Neutrophil (primary cell): ENCODE results near the gene ATP1A3.
"Not testable (repeated sequence)": the region's sequence is repeated elsewhere in the genome, so short reads cannot be mapped to it uniquely, and the experiment has no call there.

ENCODE experiments used
- H3K27ac ChIP-seq: fragments of 200-600 bp; sonication (generic); 2 replicates; pipeline ENCODE4 v1.5.1; 2016; ENCODE audit warnings: mild to moderate bottlenecking, moderate library complexity
- H3K27me3 ChIP-seq: fragments of 200-600 bp; sonication (generic); 2 replicates; pipeline ENCODE4 v1.6.0; 2016; ENCODE audit warnings: mild to moderate bottlenecking
- H3K36me3 ChIP-seq: fragments of 200-600 bp; sonication (generic); 2 replicates; pipeline ENCODE4 v1.5.1; 2017
- H3K4me1 ChIP-seq, 2 experiments: fragments of 200-600 bp in 1 of 2; sonication (generic) in 1 of 2; 1 replicate in 1 of 2; 2 replicates in 1 of 2; pipeline versions ENCODE4 v1.5.1 to v1.6.1; 2013 to 2016; ENCODE audit warnings: low read depth in 1 of 2, low read length in 1 of 2, mild to moderate bottlenecking in 1 of 2, moderate library complexity in 1 of 2; ENCODE audit not compliant: control insufficient read depth in 1 of 2, insufficient read depth in 1 of 2
- H3K4me3 ChIP-seq, 2 experiments: fragments of 200-600 bp in 1 of 2; sonication (generic) in 1 of 2; 1 replicate in 1 of 2; 2 replicates in 1 of 2; pipeline ENCODE4 v1.5.1; 2013 to 2016; ENCODE audit warnings: low read depth in 1 of 2, low read length in 1 of 2, mild to moderate bottlenecking in 1 of 2, moderate library complexity in 1 of 2
- H3K9me3 ChIP-seq: fragments of 200-600 bp; sonication (generic); 2 replicates; pipeline ENCODE4 v1.5.1; 2016
- CTCF ChIP-seq: fragments of 200-600 bp; sonication (generic); IDR thresholded peaks from 2 replicates; pipeline ENCODE4 v1.5.1; 2016; ENCODE audit warnings: antibody characterized with exemption

Gene ATP1A3

GRCh38 chr19:42018503-42019193, 24.6 kb upstream of the ATP1A3 start:
- H3K4me3 ChIP-seq: no peak overlapping the region
- no peak overlapping the region for H3K27ac ChIP-seq
- no peak for TF ChIP-seq CTCF
- no peaks in the 10 kb centered on the region for H3K4me1 ChIP-seq
- H3K27me3 ChIP-seq: no peaks in the 10 kb centered on the region
- H3K9me3 ChIP-seq: no peaks in the 10 kb centered on the region
- no peaks in the 10 kb centered on the region for H3K36me3 ChIP-seq

- TF ChIP-seq CTCF: no peak
- H3K4me1 ChIP-seq: no peaks in the 10 kb centered on the region
- no peaks in the 10 kb centered on the region for H3K9me3 ChIP-seq
- H3K36me3 ChIP-seq: no peaks in the 10 kb centered on the region
- H3K27ac ChIP-seq: no peak overlapping the region
- H3K27me3 ChIP-seq: no peaks in the 10 kb centered on the region
- no peak overlapping the region for H3K4me3 ChIP-seq
Measured at GRCh38 chr19:42017040-42017439, 23.0 kb upstream of the ATP1A3 start.

GRCh38 chr19:42012747-42013146, 18.7 kb upstream of the ATP1A3 start:
- not testable (repeated sequence) for H3K4me3 ChIP-seq, H3K9me3 ChIP-seq, H3K4me1 ChIP-seq, H3K27me3 ChIP-seq, H3K36me3 ChIP-seq, H3K27ac ChIP-seq

- no peaks in the 10 kb centered on the region for H3K27me3 ChIP-seq
- H3K4me1 ChIP-seq: no peaks in the 10 kb centered on the region
- no peak overlapping the region for H3K27ac ChIP-seq
- H3K9me3 ChIP-seq: no peaks in the 10 kb centered on the region
- no peak overlapping the region for H3K4me3 ChIP-seq
- TF ChIP-seq CTCF: no peak
- H3K36me3 ChIP-seq: no peaks in the 10 kb centered on the region
Measured at GRCh38 chr19:42010245-42011126, 16.5 kb upstream of the ATP1A3 start.

GRCh38 chr19:42006569-42006968, 12.5 kb upstream of the ATP1A3 start:
- no peaks in the 10 kb centered on the region for H3K9me3 ChIP-seq
- no peak overlapping the region for H3K4me3 ChIP-seq
- H3K27me3 ChIP-seq: peaks cover 4% of the 10 kb centered on the region
- TF ChIP-seq CTCF: no peak
- H3K27ac ChIP-seq: no peak overlapping the region
- H3K36me3 ChIP-seq: no peaks in the 10 kb centered on the region
- H3K4me1 ChIP-seq: no peaks in the 10 kb centered on the region

DNA sequence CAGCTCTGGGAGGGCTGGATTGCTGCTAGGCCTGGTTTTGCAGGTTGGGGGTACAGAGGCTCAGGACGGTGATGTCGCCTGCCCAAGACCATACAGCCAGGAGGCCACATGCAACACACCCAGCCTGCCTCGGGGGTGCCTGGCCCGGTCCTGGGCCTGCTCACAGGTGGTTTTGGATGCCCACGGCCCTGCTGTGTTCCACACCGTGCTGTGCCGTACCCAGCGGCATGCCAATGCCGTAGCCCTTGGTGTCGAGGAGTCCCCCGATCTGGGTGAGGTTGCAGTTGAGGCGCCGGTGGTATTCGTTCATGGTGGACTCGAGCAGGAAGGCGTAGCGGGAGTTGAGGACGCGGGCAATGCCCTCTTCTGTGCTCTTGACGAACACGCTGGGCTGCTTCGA, 11.5 kb upstream of the ATP1A3 start:
- no peak for TF ChIP-seq CTCF
- no peak overlapping the region for H3K27ac ChIP-seq
- peaks cover 14% of the 10 kb centered on the region for H3K27me3 ChIP-seq
- no peaks in the 10 kb centered on the region for H3K36me3 ChIP-seq
- no peaks in the 10 kb centered on the region for H3K9me3 ChIP-seq
- no peak overlapping the region for H3K4me3 ChIP-seq
- no peaks in the 10 kb centered on the region for H3K4me1 ChIP-seq
